CD4-positive, alpha-beta T cell treated with Interleukin-10 for 1 hour (primary cell): ENCODE results near the gene ACSL3.
"Not testable (repeated sequence)": the region's sequence is repeated elsewhere in the genome, so short reads cannot be mapped to it uniquely, and the experiment has no call there.

ENCODE experiments used
- DNase-seq: peaks from one replicate; pipeline ENCODE4 v3.0.0-alpha.2; 2020

The ACSL3 gene

GRCh38 chr2:222982010-222982908 lies 121.4 kb downstream of the ACSL3 start:
- no peak for DNase-seq

- DNase-seq: no peak
Observed at GRCh38 chr2:222982909-222983265, 122.1 kb downstream of the ACSL3 start.

DNA sequence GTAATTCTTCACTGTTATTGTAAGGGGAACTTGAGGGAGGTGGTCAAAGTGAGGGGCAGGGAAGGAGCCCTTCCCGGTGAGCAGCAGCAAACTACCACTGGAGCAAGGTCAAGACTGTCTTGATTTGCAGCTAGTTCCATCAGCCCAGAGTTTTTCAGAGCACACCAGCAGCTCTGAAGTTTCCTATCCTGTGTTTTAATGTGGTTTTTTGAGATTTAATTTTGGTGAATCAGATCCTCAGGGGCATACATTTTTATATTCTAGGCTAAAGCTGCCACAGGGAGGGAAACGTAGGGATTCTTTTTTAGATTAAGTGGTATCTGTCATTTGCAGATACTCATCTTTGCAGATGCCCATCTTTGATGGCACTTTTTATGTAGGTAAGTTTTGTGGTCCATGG lies 124.1 kb downstream of the ACSL3 start:
- DNase-seq: no peak

GRCh38 chr2:222989431-222989830 lies 128.6 kb downstream of the ACSL3 start:
- no peak for DNase-seq

DNA sequence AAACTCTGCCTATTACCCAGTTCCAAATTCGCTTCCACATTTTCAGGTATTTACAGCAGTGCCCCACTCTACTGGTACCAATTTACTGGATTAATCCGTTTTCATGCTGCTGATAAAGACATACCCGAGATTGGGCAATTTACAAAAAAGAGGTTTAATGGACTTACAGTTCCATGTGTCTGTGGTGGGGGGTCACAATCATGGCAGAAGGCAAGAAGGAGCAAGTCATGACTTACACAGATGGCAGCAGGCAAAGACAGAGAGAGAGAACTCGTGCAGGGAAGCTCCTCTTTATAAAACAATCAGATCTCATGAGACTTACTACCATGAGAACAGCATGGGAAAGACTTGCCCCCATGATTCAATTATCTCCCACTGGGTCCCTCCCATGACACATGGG lies 129.4 kb downstream of the ACSL3 start:
- not testable (repeated sequence) for DNase-seq

DNA sequence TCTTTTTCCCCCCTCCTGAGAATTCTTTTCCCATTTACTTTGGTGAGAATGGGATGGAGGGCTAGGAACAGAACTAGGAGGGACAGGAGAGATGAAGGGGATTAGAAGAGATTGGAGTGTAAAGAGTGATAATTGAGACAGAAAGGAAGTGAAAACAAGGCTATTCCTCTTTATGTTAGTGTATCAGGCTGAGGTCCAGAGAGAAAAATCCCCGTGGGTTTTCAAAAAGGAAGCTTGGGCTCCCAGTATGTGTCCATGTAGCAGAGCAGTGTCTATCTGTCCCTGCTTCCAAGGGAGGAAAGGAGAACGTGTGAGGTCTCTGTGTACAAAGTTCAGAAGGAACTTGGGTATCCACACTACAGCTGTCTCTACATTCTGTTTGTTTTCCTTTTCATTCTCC lies 131.3 kb downstream of the ACSL3 start:
- no peak for DNase-seq
